GM12878 (cell line): ENCODE measurements around the gene GGCX. TPM values are rescaled to one million over a fixed set of nuclear protein-coding genes. Genes with fewer than 3 reads are reported as not detected.

ENCODE experiments used
- ATAC-seq: fragments of 200-7000 bp; cut with Tn5 transposase; 3 replicates; pipeline ENCODE4 v1.9.1; 2020; ENCODE audit warnings: mild to moderate bottlenecking, moderate library complexity
- BruUV-seq: library from RNA; stranded (reverse); fragments of 400-500 nt; replicated peaks from 2 replicates; lab custom pipeline; 2021; lab: Mats Ljungman, UMichigan
- CTCF ChIA-PET: fragments of 300-600 bp; sonication (Branson Sonifier 250); formaldehyde crosslinking; extraction: SDS; loops from one replicate; lab custom pipeline; 2021; ENCODE audit warnings: inconsistent platforms; lab: Yijun Ruan, JAX
- POLR2A ChIA-PET: fragments of 350-600 bp; formaldehyde crosslinking; extraction: SDS; loops from one replicate; lab custom pipeline; 2021; ENCODE audit warnings: inconsistent platforms; lab: Charles Lee
- RAD21 ChIA-PET: fragments of 300-600 bp; sonication (Branson Sonifier 250); formaldehyde crosslinking; loops from one replicate; lab custom pipeline; 2023; ENCODE audit warnings: antibody characterized with exemption; ENCODE audit not compliant: unreplicated experiment; lab: Charles Lee
- SMC1A ChIA-PET: fragments of 300-600 bp; sonication (Branson Sonifier 250); formaldehyde crosslinking; loops from one replicate; lab custom pipeline; 2023; ENCODE audit not compliant: unreplicated experiment, uncharacterized antibody; lab: Charles Lee
- DNase-seq: peaks from one replicate; pipeline ENCODE4 v3.0.0-alpha.2; 2011; ENCODE audit warnings: low read depth, low spot score
- FAIRE-seq: peaks from 3 replicates; lab custom pipeline; 2011; peaks lifted over from hg19 to GRCh38; lab: Jason Lieb, UNC
- H2AFZ ChIP-seq: 2 replicates; pipeline ENCODE4 v1.6.0; 2011; ENCODE audit warnings: low read depth, low read length, control low read depth; ENCODE audit not compliant: control insufficient read depth
- H3K27ac ChIP-seq: 2 replicates; pipeline ENCODE4 v1.5.1; 2011; ENCODE audit warnings: control low read depth; ENCODE audit not compliant: control insufficient read depth, insufficient read depth
- H3K27me3 ChIP-seq, 2 experiments: replicated peaks in 1 of 2; 2 replicates each; pipeline versions ENCODE4 v1.6.0 to v1.6.1; 2011; ENCODE audit warnings: low read length in 1 of 2; ENCODE audit not compliant: control insufficient read depth in 2 of 2, insufficient read depth in 2 of 2
- H3K36me3 ChIP-seq, 2 experiments: 2 replicates each; pipeline ENCODE4 v1.5.1; 2011; ENCODE audit warnings: low read length in 1 of 2; ENCODE audit not compliant: control insufficient read depth in 2 of 2, insufficient read depth in 2 of 2
- H3K4me1 ChIP-seq: 2 replicates; pipeline ENCODE4 v1.6.1; 2011; ENCODE audit warnings: mild to moderate bottlenecking, low read length, moderate library complexity, mixed read lengths; ENCODE audit not compliant: control insufficient read depth, insufficient read depth
- H3K4me2 ChIP-seq: 2 replicates; pipeline ENCODE4 v1.6.0; 2011; ENCODE audit warnings: control low read depth; ENCODE audit not compliant: control insufficient read depth, insufficient read depth
- H3K4me3 ChIP-seq: fragments of 200-600 bp; sonication (generic); 2 replicates; pipeline ENCODE4 v1.5.1; 2016
- H3K79me2 ChIP-seq: 2 replicates; pipeline ENCODE4 v1.6.0; 2011; ENCODE audit warnings: low read length; ENCODE audit not compliant: control insufficient read depth, insufficient read depth
- H3K9ac ChIP-seq: 2 replicates; pipeline ENCODE4 v1.8.0; 2011; ENCODE audit warnings: low read length, control low read depth, mixed read lengths; ENCODE audit not compliant: control insufficient read depth, insufficient read depth
- H3K9me3 ChIP-seq: replicated peaks from 3 replicates; pipeline ENCODE4 v1.5.1; 2011; ENCODE audit warnings: mild to moderate bottlenecking, low read length; ENCODE audit not compliant: control insufficient read depth, insufficient read depth
- H4K20me1 ChIP-seq: 2 replicates; pipeline ENCODE4 v1.6.0; 2011; ENCODE audit not compliant: control insufficient read depth, insufficient read depth
- ATF7 ChIP-seq: fragments of 450-650 bp; IDR thresholded peaks from 2 replicates; pipeline ENCODE4 v1.6.1; 2016; ENCODE audit warnings: low read depth, mild to moderate bottlenecking
- CEBPB ChIP-seq, 2 experiments: fragments of 150-350 bp in 1 of 2; IDR thresholded peaks; 2 replicates each; pipeline ENCODE4 v1.6.1; 2012 to 2014; ENCODE audit warnings: low read depth in 2 of 2, low read length in 2 of 2, borderline replicate concordance in 1 of 2, inconsistent platforms in 1 of 2
- CREB1 ChIP-seq: IDR thresholded peaks from 2 replicates; pipeline ENCODE4 v1.6.1; 2012; ENCODE audit warnings: low read depth, mild to moderate bottlenecking, inconsistent platforms
- CREM ChIP-seq: IDR thresholded peaks from 2 replicates; pipeline ENCODE4 v1.6.1; 2014; ENCODE audit warnings: antibody characterized with exemption, low read depth
- DPF2 ChIP-seq: fragments of 450-650 bp; IDR thresholded peaks from 2 replicates; pipeline ENCODE4 v1.6.1; 2017; ENCODE audit warnings: mild to moderate bottlenecking
- FOXM1 ChIP-seq: IDR thresholded peaks from 2 replicates; pipeline ENCODE4 v1.6.1; 2012; ENCODE audit warnings: low read depth, mild to moderate bottlenecking, inconsistent platforms, low read length, moderate library complexity
- IKZF2 ChIP-seq, 2 experiments: fragments of 450-650 bp; IDR thresholded peaks; 2 replicates each; pipeline ENCODE4 v1.6.1; 2017; ENCODE audit warnings: mild to moderate bottlenecking in 2 of 2, moderate library complexity in 2 of 2
- IRF4 ChIP-seq: IDR thresholded peaks from 2 replicates; pipeline ENCODE4 v1.6.1; 2011; ENCODE audit warnings: low read depth, low read length
- JUNB ChIP-seq: IDR thresholded peaks from 2 replicates; pipeline ENCODE4 v1.6.1; 2016; ENCODE audit warnings: antibody characterized with exemption, mild to moderate bottlenecking
- JUND ChIP-seq: IDR thresholded peaks from 2 replicates; pipeline ENCODE4 v1.6.1; 2012; ENCODE audit warnings: low read depth, mild to moderate bottlenecking, low read length, improper control_type of control experiment, moderate library complexity
- KAT2A ChIP-seq: conservative IDR thresholded peaks from 2 replicates; pipeline ENCODE4 v1.6.1; 2011; ENCODE audit warnings: low read depth, low read length; ENCODE audit not compliant: control insufficient read depth
- NBN ChIP-seq: fragments of 450-650 bp; IDR thresholded peaks from 2 replicates; pipeline ENCODE4 v1.6.1; 2016
- NFXL1 ChIP-seq: fragments of 450-650 bp; IDR thresholded peaks from 2 replicates; pipeline ENCODE4 v1.6.1; 2017; ENCODE audit warnings: antibody characterized with exemption, mild to moderate bottlenecking, borderline replicate concordance
- SPI1 ChIP-seq: IDR thresholded peaks from 2 replicates; pipeline ENCODE4 v1.6.1; 2011; ENCODE audit warnings: low read depth, mild to moderate bottlenecking, low read length, moderate library complexity, borderline replicate concordance; ENCODE audit not compliant: insufficient read depth
- YY1 ChIP-seq: IDR thresholded peaks from 2 replicates; pipeline ENCODE4 v1.6.1; 2011; ENCODE audit warnings: low read depth, mild to moderate bottlenecking, low read length
- ZNF24 ChIP-seq: fragments of 450-650 bp; IDR thresholded peaks from 2 replicates; pipeline ENCODE4 v1.6.1; 2017; ENCODE audit warnings: antibody characterized with exemption, mild to moderate bottlenecking
- WGBS: methylation state at CpG from one replicate; pipeline ENCODE4 v1.1.6; 2016; ENCODE audit warnings: low lambda C conversion rate; ENCODE audit not compliant: insufficient replicate concordance, insufficient coverage; ENCODE audit errors: missing lambda C conversion rate; 5-methylcytosine and 5-hydroxymethylcytosine counted together
- in situ Hi-C: fragments of 300-500 bp; cut with MboI; formaldehyde crosslinking; loops from 9 replicates; pipeline ENCODE4 v1.14.3; 2018; ENCODE audit warnings: mixed read lengths
- intact Hi-C: fragments of 100-400 bp; cut with micrococcal nuclease; formaldehyde crosslinking; loops from one replicate; pipeline ENCODE4 v1.14.2; 2022; ENCODE audit not compliant: unreplicated experiment
- polyA plus RNA-seq, 11 experiments: library from polyadenylated mRNA; depleted of rRNA in 4 of 11; unstranded in 6 of 11; stranded (reverse) in 5 of 11; fragments of >200 nt; fragmentation: Nextera tagmentation in 4 of 11; fragmentation: Illumina TruSeq in 1 of 11; extraction: Ambion mirVana in 4 of 11; extraction: Trizol in 1 of 11; gene quantifications; 1 replicate in 1 of 11; 2 replicates in 10 of 11; pipeline versions ENCODE4 v1.2.1 to v1.2.3, GENCODE V29; 2011 to 2016; ENCODE audit warnings: inconsistent platforms in 2 of 11, missing spikeins in 2 of 11, low read depth in 1 of 11
- total RNA-seq, 4 experiments: library from RNA; depleted of rRNA in 3 of 4; stranded (reverse); fragments of >200 nt in 3 of 4; fragmentation: Illumina TruSeq in 1 of 4; extraction: Trizol in 1 of 4; gene quantifications; 2 replicates each; pipeline versions ENCODE4 v1.2.1 to v1.2.3, GENCODE V29; 2013 to 2021
- TF ChIP-seq, protein P1 (sequence below): IDR thresholded peaks from 2 replicates; pipeline ENCODE4 v1.6.1; 2012; ENCODE audit warnings: low read length, inconsistent platforms
- TF ChIP-seq, protein P2 (sequence below): fragments of 450-650 bp; IDR thresholded peaks from 2 replicates; pipeline ENCODE4 v1.6.1; 2017; ENCODE audit warnings: low read depth, mild to moderate bottlenecking, moderate library complexity
- TF ChIP-seq, protein P3 (sequence below): fragments of 450-650 bp; formaldehyde crosslinking; IDR thresholded peaks from 2 replicates; pipeline ENCODE4 v1.4.0; 2022; ENCODE audit warnings: mild to moderate bottlenecking, moderate library complexity

Gene GGCX
- total and polyA plus RNA-seq, 10 of the 15 experiments (the other 5 are each of a cell fraction or from before 2014, with no cell fraction given) = 18.1 to 52.7 (median 25.0) TPM

DNA sequence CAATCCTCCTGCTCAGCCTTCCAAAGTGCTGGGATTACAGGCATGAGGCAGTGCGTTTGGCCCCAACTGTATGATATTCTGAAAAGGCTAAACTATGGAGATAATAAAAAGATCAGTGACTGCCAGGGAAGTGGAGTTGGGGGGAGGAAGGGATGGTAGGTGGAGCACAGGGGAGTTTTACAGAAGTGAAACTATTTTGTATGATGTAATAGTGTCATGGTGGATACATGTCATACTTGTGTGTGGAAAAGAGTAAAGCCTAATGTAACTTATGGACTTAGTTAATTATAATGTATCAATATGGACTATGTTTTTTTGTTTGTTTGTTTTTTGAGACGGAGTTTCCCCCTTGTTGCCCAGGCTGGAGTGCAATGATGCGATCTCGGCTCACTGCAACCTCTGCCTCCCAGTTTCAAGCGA is 2.9 kb upstream of the GGCX start:
- H3K4me2 ChIP-seq = no peak overlapping the region
- no peaks in the 10 kb centered on the region for H3K27me3 ChIP-seq
- H3K36me3 ChIP-seq = 0 out of 4 replicates have a peak, but pooled peaks cover 0 to 1% of the 10 kb centered on the region in 2 experiments
- peak; percentile 39 to 43; a peak in 3 of 4 replicates for TF ChIP-seq IKZF2 (IDR thresholded peaks at IDR 0.05)
- peak; percentile 94 for TF ChIP-seq SPI1
- peak; percentile 41; the same call in 1 of the 2 replicates for TF ChIP-seq YY1
- no peak for TF ChIP-seq KAT2A
- TF ChIP-seq ZNF24 = no peak
- TF ChIP-seq NFXL1 = 0 out of 2 replicates have a peak, but pooled peaks have one; percentile 34
- TF ChIP-seq CREM = peak; percentile 51; the same call in 1 of the 2 replicates
- TF ChIP-seq IRF4 = peak; percentile 62; the same call in 1 of the 2 replicates
- TF ChIP-seq ATF7 = peak; percentile 94
- TF ChIP-seq JUND = 0 out of 2 replicates have a peak, but pooled peaks have one; percentile 24
- TF ChIP-seq, protein P1, sequence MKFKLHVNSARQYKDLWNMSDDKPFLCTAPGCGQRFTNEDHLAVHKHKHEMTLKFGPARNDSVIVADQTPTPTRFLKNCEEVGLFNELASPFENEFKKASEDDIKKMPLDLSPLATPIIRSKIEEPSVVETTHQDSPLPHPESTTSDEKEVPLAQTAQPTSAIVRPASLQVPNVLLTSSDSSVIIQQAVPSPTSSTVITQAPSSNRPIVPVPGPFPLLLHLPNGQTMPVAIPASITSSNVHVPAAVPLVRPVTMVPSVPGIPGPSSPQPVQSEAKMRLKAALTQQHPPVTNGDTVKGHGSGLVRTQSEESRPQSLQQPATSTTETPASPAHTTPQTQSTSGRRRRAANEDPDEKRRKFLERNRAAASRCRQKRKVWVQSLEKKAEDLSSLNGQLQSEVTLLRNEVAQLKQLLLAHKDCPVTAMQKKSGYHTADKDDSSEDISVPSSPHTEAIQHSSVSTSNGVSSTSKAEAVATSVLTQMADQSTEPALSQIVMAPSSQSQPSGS = peak; percentile 83
- TF ChIP-seq, protein P2, sequence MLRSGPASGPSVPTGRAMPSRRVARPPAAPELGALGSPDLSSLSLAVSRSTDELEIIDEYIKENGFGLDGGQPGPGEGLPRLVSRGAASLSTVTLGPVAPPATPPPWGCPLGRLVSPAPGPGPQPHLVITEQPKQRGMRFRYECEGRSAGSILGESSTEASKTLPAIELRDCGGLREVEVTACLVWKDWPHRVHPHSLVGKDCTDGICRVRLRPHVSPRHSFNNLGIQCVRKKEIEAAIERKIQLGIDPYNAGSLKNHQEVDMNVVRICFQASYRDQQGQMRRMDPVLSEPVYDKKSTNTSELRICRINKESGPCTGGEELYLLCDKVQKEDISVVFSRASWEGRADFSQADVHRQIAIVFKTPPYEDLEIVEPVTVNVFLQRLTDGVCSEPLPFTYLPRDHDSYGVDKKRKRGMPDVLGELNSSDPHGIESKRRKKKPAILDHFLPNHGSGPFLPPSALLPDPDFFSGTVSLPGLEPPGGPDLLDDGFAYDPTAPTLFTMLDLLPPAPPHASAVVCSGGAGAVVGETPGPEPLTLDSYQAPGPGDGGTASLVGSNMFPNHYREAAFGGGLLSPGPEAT = 0 out of 2 replicates have a peak, but pooled peaks have one; percentile 19
- TF ChIP-seq DPF2 = no peak
- TF ChIP-seq, protein P3, sequence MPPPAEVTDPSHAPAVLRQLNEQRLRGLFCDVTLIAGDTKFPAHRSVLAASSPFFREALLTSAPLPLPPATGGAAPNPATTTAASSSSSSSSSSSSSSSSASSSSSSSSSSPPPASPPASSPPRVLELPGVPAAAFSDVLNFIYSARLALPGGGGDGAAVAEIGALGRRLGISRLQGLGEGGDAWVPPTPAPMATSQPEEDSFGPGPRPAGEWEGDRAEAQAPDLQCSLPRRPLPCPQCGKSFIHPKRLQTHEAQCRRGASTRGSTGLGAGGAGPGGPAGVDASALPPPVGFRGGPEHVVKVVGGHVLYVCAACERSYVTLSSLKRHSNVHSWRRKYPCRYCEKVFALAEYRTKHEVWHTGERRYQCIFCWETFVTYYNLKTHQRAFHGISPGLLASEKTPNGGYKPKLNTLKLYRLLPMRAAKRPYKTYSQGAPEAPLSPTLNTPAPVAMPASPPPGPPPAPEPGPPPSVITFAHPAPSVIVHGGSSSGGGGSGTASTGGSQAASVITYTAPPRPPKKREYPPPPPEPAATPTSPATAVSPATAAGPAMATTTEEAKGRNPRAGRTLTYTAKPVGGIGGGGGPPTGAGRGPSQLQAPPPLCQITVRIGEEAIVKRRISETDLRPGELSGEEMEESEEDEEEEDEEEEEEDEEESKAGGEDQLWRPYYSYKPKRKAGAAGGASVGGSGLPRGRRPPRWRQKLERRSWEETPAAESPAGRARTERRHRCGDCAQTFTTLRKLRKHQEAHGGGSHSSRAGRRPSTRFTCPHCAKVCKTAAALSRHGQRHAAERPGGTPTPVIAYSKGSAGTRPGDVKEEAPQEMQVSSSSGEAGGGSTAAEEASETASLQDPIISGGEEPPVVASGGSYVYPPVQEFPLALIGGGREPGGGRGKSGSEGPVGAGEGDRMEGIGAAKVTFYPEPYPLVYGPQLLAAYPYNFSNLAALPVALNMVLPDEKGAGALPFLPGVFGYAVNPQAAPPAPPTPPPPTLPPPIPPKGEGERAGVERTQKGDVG (CRISPR knock-in tag) = no peak
- TF ChIP-seq FOXM1 = no peak
- 0 out of 2 replicates have a peak, but pooled peaks have one; percentile 20 for TF ChIP-seq NBN
- 0 out of 2 replicates have a peak, but pooled peaks have one; percentile 34 for TF ChIP-seq JUNB
- peak; percentile 81 for TF ChIP-seq CREB1
- no peak for TF ChIP-seq CEBPB (IDR thresholded peaks at IDR 0.05; ENCODE audit: borderline replicate concordance in 1 of 2, low read depth in 2 of 2, low read length in 2 of 2)
- peaks cover 15% of the 10 kb centered on the region for H3K79me2 ChIP-seq
- in situ Hi-C loops = no loop called here
- WGBS = 99% methylated on average over 5 of the region's 5 CpGs
- intact Hi-C loops = no loop called here
- ATAC-seq (peak; percentile 58), DNase-seq (no peak), FAIRE-seq (peak; percentile 47)
- no peak overlapping the region for H3K4me3 ChIP-seq
- SMC1A ChIA-PET = interaction anchor here (0.9 to 1.0 kb wide), 2 partner anchors 23 to 24 kb away, joined by 3 to 4 read pairs; no protein-coding TSS in a partner anchor
- H3K4me1 ChIP-seq = no peaks in the 10 kb centered on the region; the same call in 1 of the 2 replicates
- H3K9me3 ChIP-seq = no peaks in the 10 kb centered on the region
- H2AFZ ChIP-seq = no peak overlapping the region
- CTCF ChIA-PET = interaction anchor here (0.7 to 1.1 kb wide), 3 partner anchors 10 to 12 kb away, joined by 3 to 4 read pairs (median 3); no protein-coding TSS in a partner anchor
- no TSS peak for BruUV-seq
- H3K27ac ChIP-seq = no peak overlapping the region
- H4K20me1 ChIP-seq = no peaks in the 10 kb centered on the region
- RAD21 ChIA-PET = no interaction called here
- POLR2A ChIA-PET = interaction anchor here (1.4 to 6.2 kb wide), 2 partner anchors 25 to 31 kb away, joined by 4 to 32 read pairs; partner anchors contain the start of genes MAT2A and RNF181
- no peak overlapping the region for H3K9ac ChIP-seq
